ENCODE data around the gene ABCF3.
A peak's percentile ranks its signal among the peaks of the same experiment; 100 is the strongest.

ABCF3 gene

DNA sequence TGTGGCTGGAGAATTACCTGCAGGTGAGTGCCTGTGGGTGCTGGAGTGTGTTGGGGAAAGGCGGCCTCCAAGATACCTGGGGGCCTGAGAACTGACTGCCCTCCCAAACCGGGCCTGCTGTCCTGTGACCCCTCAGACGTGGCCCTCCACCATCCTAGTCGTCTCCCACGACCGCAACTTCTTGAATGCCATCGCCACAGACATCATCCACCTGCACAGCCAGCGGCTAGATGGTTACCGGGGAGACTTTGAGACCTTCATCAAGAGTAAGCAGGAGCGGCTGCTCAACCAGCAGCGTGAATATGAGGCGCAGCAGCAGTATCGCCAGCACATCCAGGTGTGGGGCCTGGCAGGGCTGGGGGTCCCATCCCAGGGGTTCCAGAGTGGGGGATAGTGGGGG, 3.4 kb downstream of the ABCF3 start:
- no peak for DNase-seq

DNA sequence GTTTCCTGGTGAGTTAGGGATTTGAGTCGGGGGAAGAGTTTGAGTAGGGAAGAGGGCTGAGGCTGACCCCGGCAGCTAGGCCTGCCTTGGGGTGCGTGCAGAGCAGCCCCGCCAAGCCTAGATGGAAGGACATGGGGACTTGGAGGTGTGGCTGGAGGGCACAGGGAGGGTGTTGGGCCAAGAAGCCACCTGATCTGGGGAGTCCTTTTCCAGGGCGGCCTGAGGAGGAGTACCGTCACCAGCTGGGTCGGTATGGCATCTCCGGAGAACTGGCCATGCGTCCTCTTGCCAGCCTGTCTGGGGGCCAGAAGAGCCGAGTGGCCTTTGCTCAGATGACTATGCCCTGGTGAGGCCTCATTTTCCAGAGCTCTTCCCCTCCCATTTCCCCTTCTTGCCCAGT, 6.9 kb downstream of the ABCF3 start:
- DNase-seq, result no peak

DNA sequence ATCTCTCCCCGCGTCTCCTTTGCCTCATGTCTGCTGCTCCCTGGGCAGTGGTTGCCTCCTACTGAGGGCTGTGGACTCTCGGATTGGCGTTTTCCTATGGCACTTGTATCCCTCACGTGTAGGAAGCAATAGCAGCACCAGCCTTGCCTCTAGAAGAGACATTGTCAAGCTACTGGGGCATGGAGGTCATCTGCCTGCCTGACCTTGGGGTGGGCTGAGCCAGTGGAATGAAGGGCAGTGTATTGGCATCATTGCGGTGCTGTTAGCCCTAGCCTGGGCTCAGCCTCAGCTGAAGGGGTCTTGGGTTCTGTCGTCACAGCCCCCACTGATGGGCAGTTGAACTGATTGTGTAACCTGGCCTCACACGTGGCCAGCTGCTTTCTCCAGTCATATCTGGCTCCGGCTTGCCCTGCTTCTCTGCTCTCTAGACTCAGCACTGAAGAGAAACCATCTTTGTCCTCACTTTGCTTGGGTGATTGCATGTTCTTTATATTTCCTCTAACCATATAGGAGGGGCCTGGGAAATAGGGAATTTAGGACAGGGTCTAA, 8.1 kb downstream of the ABCF3 start:
- DNase-seq, result no peak

DNA sequence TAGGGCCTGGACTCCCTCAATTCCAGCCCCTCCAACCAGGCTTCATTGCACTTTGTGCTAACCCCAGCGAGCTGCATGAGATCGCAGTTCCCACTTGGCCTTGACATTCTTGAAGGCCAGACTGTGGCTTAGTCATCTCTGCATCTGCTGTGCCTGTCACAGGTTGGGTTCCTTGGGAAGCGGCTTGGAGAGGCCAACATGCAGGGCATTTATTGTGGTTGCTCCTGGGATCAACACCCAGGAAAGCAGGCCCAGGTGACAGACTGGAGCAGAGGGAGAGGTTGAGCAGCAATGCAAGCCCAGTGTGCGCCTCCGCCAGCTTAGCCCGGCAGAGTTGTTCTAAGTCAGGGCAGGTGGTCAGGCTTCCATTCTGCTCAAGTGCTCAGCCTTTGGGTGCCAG, 10.5 kb downstream of the ABCF3 start:
- no peak for DNase-seq

DNA sequence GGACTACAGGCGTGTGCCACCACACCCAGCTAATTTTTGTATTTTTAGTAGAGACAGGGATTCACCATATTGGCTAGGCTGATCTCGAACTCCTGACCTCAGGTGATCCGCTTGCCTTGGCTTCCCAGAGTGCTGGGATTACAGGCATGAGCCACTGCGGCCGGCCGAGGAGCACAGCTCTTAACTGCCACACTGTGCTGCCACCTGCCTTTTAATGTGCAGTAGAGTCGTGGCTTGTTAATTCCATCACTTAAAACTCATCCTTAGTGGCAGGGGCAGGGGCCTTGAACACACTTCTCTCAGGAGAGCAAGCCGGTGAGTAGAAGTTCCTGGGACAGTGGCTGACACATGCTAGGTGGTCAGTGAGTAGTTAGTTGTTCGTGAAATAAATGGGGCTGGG, 12.5 kb downstream of the ABCF3 start:
- DNase-seq, result no peak

DNA sequence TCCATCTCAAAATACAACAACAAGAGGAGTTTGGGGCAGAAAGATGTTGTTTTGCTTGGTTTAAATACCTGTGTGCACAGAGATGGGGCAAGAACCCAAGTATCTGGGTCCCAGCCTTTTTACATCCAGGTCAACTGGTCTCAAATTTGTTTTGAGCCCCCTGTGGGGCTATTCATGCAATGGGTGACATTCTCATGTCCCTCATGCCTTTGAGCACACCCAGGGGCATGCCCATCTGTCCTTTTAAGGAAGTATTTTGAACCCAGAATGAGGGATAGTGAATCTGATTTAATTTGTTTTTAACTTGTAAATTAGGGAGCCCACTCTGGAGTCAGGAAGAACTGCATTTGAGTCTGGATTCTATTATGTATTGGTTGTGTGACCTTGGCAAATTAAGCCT, 14.8 kb downstream of the ABCF3 start:
- no peak for DNase-seq

DNA sequence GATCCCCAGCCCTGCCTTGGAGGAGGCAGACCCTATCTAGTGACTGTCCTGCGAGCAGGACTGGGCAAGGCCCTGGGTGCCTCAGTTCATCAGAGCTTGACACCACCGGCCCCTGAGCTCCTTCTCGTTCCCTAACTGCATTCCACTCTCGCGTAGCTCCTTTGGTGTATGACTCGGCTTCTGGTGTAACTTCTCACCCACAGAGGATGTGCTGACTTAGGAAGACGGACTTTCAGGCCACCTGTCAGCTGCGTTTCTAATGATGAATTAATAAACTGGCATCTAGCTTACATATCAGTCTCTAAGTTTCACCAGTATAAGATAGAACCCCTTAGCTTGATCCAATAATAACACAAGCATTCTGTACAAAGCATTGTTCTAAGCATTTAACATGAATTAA, 17.5 kb downstream of the ABCF3 start:
- DNase-seq, result no peak

DNA sequence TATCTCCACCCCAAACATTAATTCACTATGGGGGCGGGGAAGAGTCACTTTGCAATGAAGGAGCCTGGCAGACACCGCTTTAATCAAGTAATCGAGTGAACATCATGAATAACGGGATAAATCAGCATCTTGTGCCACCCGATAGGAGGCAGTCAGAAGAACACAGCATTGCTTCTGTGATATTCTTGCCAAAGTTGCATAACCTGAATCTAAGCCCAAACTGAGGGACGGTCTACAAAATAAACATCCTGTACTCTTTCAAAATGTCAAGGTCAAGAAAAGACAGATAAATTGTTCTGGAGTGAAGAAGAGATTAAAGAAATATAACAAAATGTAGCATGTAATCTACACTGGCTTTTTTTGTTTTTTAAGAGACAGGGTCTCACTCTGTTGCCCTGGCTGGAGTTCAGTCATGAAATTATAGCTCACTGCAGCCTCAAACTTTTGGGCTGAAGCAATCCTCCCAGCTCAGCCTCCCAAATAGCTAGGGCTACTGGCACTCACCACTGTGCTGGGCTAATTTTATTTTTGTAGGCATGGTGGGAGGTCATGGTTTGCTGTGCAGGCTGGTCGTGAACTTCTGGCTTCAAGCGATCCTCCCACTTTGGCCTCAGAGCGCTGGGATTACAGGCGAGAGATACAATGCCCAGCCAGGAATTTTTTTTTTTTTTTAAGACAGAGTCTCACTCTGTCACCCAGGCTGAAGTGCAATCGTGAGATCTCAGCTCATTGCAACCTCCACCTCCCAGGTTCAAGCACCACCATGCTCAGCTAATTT, 23.3 kb downstream of the ABCF3 start:
- no peak for DNase-seq

DNA sequence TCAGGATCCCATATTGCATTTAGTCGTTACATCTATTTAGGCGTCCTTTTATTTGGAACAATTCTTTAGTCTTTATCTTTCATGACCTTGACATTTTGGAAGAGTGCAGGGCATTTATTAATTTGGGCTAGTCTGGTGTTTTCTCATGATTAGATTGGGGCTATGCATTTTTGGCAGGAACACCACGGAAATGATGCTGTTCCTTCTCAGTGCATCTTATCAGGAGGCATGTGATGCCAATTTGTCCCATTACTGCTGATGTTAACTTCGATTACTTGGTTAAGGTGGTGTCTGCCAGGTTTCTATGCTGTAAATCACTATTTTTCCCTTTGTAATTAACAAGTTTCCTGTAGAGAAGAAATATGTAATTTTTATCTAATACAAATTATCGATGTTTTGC, 25.3 kb downstream of the ABCF3 start:
- no peak for DNase-seq

DNA sequence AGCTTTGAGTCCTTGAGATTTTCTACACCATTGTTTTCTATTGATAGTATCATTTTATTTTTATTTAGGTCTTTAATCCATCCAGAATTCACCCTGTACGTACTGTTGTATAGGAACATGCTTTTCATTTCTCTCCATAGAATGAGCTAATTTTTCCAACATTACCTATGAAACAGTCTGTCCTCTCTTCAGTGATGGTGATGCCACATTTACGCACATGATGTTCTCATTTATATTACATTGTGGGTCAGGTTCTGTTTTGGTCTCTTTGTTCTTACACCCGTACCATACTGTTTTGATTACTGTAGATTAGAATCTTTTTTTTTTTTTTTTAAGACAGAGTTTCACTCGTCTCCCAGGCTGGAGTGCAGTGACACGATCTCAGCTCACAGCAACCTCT, 25.7 kb downstream of the ABCF3 start:
- DNase-seq, result no peak

DNA sequence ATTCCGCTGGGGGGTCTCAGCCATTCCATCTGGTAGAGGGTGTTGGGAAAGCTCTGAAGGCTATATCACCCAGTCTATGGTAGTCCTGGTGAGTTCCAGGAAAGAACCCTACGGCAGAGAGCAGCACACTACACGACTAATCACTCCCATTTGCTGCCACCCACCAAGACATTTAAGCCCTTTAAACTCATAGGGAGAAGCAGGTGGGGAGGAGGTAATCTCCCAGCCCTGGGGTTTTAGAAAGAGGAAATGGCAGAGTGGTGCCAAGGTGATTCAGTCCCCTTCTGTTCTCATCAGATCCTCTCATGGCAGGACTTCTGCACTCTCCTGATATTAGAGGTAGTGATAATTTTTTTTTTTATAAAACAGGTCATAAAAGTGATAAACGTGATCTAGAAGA, 32.8 kb downstream of the ABCF3 start:
- DNase-seq, result no peak

DNA sequence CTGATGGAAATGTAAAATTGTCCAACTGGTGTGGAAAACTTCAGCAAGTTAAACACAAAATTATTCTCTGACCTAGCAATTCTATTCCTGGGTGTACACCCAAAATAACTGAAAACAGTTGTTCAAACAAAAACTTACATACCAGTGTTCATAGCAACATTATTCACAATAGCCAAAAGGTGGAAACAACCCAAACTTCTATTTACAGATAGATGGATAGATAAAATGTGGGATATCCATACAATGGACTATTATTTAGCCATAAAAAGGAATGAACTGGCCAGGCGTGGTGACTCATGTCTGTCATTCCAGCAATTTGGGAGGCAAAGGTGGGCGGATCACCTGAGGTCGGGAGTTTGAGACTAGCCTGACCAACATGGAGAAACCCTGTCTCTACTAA, 36.5 kb downstream of the ABCF3 start:
- DNase-seq, result no peak

DNA sequence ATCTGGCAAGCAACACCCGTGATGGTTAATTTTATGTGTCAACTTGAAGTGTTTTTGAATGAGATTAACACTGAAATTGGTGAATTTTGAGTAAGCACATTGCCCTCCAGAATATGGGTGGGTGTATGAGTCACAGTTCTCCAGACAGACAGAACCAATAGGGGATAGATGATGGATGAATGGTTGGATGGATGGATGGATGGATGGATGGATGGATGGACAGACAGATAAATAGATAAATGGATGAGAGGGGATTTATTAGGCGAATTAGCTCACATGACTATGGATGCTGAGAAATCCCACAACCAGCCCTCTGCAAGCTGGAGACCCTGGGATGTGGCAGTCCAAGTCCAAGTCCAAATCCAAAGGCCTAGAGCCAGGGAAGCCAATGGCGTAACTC, 37.9 kb downstream of the ABCF3 start:
- no peak for DNase-seq

DNA sequence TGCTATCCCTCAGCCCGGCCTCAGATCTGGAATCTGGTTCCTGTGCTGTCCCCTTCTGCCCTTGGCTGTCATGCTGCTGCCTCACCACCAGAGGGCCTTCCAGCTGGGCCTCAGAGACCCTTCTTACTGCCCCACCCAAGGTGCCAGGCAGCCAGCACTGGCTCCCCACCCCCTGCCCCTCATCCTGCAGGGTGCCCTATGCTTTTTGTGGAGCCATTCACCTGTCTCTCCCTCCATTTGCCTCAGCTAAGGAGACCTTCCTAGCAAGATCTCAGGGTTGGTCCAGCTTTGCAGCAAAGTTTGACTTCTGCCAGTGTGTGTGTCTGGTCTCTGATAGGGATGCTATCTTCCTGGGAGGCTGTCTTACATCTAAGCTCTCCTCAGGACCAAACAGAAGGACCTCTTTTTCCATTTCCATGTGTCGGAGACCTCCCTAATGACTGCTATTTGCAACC, 41.5 kb downstream of the ABCF3 start:
- DNase-seq, result peak; percentile 62

DNA sequence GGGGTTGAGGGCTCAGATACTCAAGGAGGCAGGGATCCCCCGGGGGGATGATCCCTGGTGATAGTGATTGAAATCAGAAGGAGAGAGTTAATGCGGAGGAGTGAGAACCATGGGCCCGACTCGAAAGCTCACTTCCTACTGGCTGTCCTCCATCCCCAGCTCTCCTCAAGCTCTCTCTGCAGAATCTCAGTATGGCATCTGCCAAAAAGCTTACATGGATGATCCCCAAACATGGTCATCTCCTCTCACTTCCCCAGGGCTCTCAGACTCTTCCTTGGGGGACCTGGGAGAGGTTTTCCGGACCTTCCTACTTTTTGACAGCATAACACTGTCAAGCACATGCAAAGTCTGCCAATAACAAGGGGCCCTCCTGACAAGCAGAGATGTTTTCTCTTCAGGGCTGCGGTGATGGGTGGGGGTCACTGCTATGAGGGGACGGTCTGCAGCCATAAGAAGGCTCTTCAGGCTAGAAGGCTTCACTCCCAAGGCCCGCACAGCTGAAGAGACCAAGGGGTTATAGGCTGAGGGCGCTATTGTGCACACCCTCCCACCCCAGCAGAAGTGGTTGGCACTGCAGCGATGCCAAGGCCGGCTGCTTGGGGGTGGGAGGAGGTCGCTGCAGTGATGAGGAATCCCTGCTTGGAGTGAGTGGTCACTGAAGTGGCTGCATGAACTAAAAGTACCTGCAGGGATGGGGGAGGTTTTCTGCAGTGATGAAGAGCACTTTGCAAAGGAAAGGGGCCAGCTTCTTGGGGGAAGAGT, 42.6 kb downstream of the ABCF3 start:
- no peak for DNase-seq

DNA sequence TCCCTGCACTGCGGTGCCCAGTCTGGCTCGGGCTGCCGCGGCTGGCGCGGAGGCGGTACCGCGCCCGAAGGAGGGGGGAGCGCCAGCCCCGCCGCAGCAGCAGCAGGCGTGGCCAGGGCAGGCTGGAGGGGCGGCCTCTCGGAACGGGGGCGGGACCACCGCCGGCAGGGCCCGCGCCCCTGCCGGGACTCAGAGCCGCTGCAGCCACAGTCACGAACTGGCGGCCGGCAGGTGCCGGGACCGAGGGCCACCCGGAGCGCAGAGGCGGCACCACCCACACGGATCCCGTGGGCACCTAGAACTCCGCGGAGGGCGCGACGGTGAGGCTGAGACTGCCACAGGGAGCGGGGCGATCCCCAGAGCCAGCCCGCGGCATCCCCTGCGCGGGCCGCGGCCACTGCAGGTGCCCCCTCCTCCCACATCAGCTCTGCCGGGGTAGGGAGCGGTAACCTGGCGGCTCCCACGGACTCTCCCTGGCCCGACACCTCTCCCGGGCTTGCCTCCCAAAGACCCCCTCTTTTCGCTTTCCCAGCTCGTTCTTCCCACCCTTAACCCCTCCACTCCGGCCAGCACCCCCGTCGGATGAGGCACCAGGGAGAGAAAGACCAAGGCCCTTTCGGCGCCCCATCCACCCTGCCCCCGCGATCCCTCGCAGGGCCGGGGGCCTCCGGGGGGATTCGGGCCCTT, 43.5 kb downstream of the ABCF3 start, which contains the start of gene VWA5B2:
VWA5B2 (plus strand) TSS at position 192 of the 687 bp plus-strand sequence. CDS start 944 bp downstream, outside the sequence.
- peak; percentile 80 for DNase-seq

DNA sequence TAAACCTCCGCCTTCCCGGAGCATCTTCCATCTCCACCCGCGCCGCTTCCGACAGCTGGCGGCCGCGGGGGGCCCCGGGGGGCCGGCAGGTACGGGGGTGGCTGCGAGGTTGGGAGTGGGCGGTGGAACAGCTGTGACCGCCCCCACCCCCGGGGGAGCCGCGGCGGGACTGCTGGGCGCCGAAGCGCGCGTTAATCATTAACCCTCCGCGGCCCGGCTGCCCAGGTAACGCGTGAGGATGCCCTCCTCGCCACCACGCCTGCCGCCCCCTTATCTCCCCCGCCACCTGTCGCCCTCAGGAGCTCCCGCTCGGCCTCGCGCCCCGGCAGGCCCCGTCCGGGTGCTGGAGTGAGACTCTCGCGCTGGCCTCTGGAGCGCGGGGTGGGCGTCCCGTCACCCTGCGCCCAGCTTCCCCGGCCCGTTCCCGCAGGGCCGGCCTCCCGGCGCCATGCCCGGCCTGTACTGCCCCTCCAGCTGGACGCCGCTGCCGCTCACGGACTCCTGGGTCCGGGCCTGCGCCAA, 44.1 kb downstream of the ABCF3 start:
- no peak for DNase-seq

DNA sequence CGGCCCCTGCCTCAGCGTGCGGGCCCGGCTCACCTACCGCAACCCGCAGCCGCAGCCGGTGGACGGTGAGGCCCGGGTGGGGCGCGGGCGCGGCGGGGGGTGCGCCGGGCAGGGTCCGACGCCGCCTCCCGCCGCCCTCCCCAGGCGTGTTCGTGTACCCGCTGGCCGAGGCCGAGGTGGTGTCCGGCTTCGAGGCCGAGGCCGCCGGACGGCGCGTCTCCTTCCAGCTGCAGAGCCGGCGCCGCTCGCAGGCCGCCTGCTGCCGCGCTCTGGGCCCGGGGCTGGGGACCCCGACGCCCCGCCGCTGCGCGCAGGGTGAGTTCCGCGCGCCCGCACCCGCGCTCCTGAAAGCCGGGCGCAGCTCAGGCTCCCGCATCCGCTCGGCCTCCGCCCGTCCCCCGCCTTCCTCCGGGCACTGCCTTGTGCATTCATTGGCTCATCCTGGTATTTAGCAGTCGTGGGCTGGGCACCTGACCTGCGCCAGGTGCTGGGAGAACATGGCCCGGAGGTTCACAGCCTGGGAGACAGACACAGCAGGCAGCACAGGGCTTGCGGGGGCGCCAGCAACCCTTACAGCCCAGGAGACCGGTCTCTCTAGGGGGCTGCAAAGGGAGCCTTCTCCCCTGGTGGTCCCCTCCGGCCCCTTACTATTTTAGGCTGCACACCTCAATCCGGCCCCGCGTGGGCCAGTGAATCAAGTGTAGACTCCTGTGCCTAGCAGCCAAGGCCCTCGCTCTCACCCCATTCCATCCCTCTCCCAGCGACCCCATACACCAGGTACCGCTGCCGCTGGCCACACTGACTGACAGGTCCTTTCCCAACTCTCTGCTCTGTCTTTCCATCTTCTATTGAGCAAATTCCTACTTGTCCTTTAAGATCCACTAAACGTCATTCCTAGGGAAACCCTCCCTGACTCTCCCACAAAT, 44.9 kb downstream of the ABCF3 start:
- no peak for DNase-seq

DNA sequence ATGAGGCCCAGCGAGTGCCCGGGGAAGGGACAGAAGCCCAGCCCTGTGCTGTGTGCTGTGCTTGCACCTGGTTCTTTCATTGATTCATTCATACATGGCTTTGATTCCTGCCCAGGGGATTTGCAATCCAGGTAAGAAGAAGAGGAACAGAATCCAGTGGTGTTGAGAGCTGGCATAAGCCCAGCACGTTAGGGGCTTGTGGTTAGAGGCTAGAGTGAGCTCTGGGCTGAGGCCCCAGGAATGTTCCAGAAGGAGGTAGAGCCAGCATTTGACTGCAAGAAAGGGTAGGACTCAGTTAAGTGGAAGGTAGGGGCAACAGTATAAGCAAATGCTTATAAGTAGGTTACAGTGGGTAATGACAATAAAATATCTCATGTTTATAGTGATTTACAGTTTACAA, 45.7 kb downstream of the ABCF3 start:
- DNase-seq, result no peak

DNA sequence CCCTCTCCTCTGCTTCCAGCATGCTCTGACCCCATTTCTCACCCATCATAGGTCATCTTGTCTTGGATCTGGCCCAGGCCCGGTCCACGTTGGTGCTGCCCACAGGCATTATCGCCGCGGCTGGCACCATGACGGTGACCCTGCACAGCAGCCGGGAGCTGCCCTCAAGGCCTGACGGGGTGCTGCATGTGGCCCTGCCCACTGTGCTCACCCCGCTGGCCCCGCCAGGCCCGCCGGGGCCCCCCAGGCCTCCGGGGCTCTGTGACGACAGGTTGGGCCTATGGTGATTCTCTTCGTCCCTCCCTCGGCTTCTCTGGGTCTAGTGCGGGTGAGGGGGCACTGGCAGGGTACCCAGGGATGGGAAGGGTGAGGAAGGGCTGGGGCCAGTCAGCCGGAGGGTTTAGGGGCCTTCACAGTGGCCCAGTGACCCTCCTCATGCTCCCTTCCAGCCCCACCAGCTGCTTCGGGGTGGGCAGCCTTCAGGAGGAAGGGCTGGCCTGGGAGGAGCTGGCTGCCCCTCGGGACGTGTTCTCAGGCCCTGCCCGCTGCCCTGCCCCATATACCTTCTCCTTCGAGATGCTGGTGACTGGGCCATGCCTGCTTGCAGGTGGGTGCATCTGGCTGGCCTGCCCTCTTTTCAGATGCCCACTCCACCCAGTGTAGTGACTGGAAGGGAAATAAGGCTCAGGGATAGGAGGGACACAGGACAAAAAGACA, 47.3 kb downstream of the ABCF3 start:
- DNase-seq, result no peak

DNA sequence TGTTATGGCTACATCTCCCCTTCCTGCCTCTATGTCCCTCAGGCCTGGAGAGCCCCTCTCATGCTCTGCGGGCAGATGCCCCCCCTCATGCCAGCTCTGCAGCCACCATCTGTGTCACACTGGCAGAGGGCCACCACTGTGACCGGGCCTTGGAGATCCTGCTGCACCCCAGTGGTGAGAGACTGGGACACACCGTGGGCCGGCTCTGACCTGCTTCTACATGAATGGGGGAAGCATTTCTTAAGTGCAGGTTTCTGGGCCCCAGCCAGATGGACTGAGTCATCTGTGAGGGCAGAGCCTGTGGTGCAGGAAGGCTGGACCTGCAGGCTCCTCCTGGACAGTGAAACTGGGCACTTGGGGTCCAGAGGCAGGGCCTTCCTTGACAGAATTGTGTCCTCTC, 48.2 kb downstream of the ABCF3 start:
- DNase-seq, result no peak
